Measurements from ENCODE around the gene ATP1B2. TPM values are rescaled to one million over a fixed set of nuclear protein-coding genes. Genes with fewer than 3 reads are reported as not detected.

The ATP1B2 gene
- polyA plus RNA-seq, 2 of the 4 experiments (the other 2 are of a cell fraction) = 0.10 to 0.16 TPM

GRCh38 chr17:7652388-7653356, 1.9 kb downstream of the ATP1B2 start:
- Histone ChIP-seq H3K4me1 (peaks cover 16% of the 10 kb centered on the region; the same call in 1 of the 3 replicates), H3K27ac (no peak overlapping the region), H3K9me3 (no peaks in the 10 kb centered on the region), H3K4me2 (no peak overlapping the region), H3K4me3 (no peak overlapping the region)
- FAIRE-seq = no peak
- WGBS (ENCODE audit: missing lambda C conversion rate) = 75% methylated on average over 12 of the region's 12 CpGs
- DNase-seq (ENCODE audit: low read depth in 1 of 2, low spot score in 1 of 2) = no peak
- TF ChIP-seq RFX5 (IDR thresholded peaks at IDR 0.05) = no peak
- no peak for TF ChIP-seq ZNF302 (CRISPR knock-in tag; IDR thresholded peaks at IDR 0.05)
- no peak for TF ChIP-seq MAFK (IDR thresholded peaks at IDR 0.05; ENCODE audit: partially characterized antibody)
- no peak for TF ChIP-seq SMC3 (IDR thresholded peaks at IDR 0.05)
- no peak for TF ChIP-seq HDAC2 (IDR thresholded peaks at IDR 0.05)
- no peak for TF ChIP-seq JUNB (IDR thresholded peaks at IDR 0.05)
- no peak for TF ChIP-seq EHF (CRISPR knock-in tag; IDR thresholded peaks at IDR 0.05)
- no peak for TF ChIP-seq CBX2 (IDR thresholded peaks at IDR 0.05; ENCODE audit: borderline replicate concordance, low read depth)
- TF ChIP-seq JUN (IDR thresholded peaks at IDR 0.05) = no peak
- TF ChIP-seq HOXB13 (CRISPR knock-in tag; IDR thresholded peaks at IDR 0.05; ENCODE audit: low read depth) = no peak
- no peak for TF ChIP-seq ZSCAN20 (CRISPR knock-in tag; IDR thresholded peaks at IDR 0.05)
- no peak for TF ChIP-seq ESRRA (IDR thresholded peaks at IDR 0.05; ENCODE audit: borderline replicate concordance, low read length)
- ATAC-seq = 0 out of 6 replicates have a peak, but pooled peaks of 1 of the 2 experiments have one; percentile 3
- POLR2A ChIA-PET = interaction anchor here (0.5 to 2.5 kb wide), 2 partner anchors 25 to 33 kb away, joined by 3 to 13 read pairs; partner anchors contain the start of gene SAT2
- CTCF ChIA-PET = interaction anchor here (0.6 to 8.0 kb wide), 8 partner anchors 11 to 389 kb away, joined by 3 to 80 read pairs (median 4); partner anchors contain the start of gene SAT2

GRCh38 chr17:7654832-7655540, 4.3 kb downstream of the ATP1B2 start:
- 70% methylated on average over 16 of the region's 16 CpGs for WGBS (ENCODE audit: missing lambda C conversion rate)
- DNase-seq (ENCODE audit: low read depth in 1 of 2, low spot score in 1 of 2) (no peak), FAIRE-seq (no peak), ATAC-seq (no peak)
- Histone ChIP-seq H3K27ac (no peak overlapping the region), H3K4me1 (peaks cover 16% of the 10 kb centered on the region; the same call in 1 of the 3 replicates), H3K4me2 (no peak overlapping the region), H3K9me3 (no peaks in the 10 kb centered on the region), H3K4me3 (no peak overlapping the region)
- ChIA-PET POLR2A (no interaction called here), CTCF (interaction anchor here (0.6 to 7.0 kb wide), 13 partner anchors 8 to 299 kb away, joined by 3 to 66 read pairs (median 4); partner anchors contain the start of genes FXR2, SOX15, TP53 and WRAP53)
- no peak for TF ChIP-seq MAX (IDR thresholded peaks at IDR 0.05)
- no peak for TF ChIP-seq PHF8 (IDR thresholded peaks at IDR 0.05; ENCODE audit: borderline replicate concordance, low read depth)
- TF ChIP-seq FOSL2 (IDR thresholded peaks at IDR 0.05) = no peak
- TF ChIP-seq FOSL2 (CRISPR knock-in tag; IDR thresholded peaks at IDR 0.05) = no peak
- TF ChIP-seq HOXA7 (CRISPR knock-in tag; IDR thresholded peaks at IDR 0.05) = no peak
- no peak for TF ChIP-seq ZSCAN20 (CRISPR knock-in tag; IDR thresholded peaks at IDR 0.05)
- TF ChIP-seq SMC3 (IDR thresholded peaks at IDR 0.05) = no peak
- TF ChIP-seq EHF (CRISPR knock-in tag; IDR thresholded peaks at IDR 0.05) = no peak
- no peak for TF ChIP-seq BHLHE40 (IDR thresholded peaks at IDR 0.05; ENCODE audit: low read depth, low read length)

GRCh38 chr17:7655541-7655840, 4.8 kb downstream of the ATP1B2 start:
- H3K27ac ChIP-seq = no peak overlapping the region
- whole genome bisulfite sequencing (ENCODE audit: missing lambda C conversion rate) = 88% methylated on average over 17 of the region's 17 CpGs
- TF ChIP-seq FOSB (CRISPR knock-in tag; IDR thresholded peaks at IDR 0.05) (no peak), TP53 (CRISPR knock-in tag; IDR thresholded peaks at IDR 0.05) (no peak), MAZ (IDR thresholded peaks at IDR 0.05; ENCODE audit: borderline replicate concordance, low read depth, low read length) (no peak), POLR2A (IDR thresholded peaks at IDR 0.05; ENCODE audit: low read length) (no peak), GATA3 (IDR thresholded peaks at IDR 0.05; ENCODE audit: borderline replicate concordance) (no peak), ZSCAN20 (CRISPR knock-in tag; IDR thresholded peaks at IDR 0.05) (no peak), BHLHE40 (IDR thresholded peaks at IDR 0.05; ENCODE audit: low read depth, low read length) (no peak), USF2 (IDR thresholded peaks at IDR 0.05) (no peak), E2F6 (IDR thresholded peaks at IDR 0.05; ENCODE audit: borderline replicate concordance, low read depth) (no peak), MAFK (IDR thresholded peaks at IDR 0.05; ENCODE audit: partially characterized antibody) (no peak), CEBPB (IDR thresholded peaks at IDR 0.05) (no peak), FOSL2 (IDR thresholded peaks at IDR 0.05) (no peak), FOSL2 (CRISPR knock-in tag; IDR thresholded peaks at IDR 0.05) (no peak), HOXA7 (CRISPR knock-in tag; IDR thresholded peaks at IDR 0.05) (no peak), REST (IDR thresholded peaks at IDR 0.05) (no peak), CHD4 (IDR thresholded peaks at IDR 0.05; ENCODE audit: borderline replicate concordance) (no peak)
- DNase-seq (ENCODE audit: low read depth in 1 of 2, low spot score in 1 of 2) = no peak
- no peaks in the 10 kb centered on the region for H3K9me3 ChIP-seq
- POLR2A ChIA-PET = no interaction called here
- FAIRE-seq = no peak
- no peak overlapping the region for H3K4me2 ChIP-seq
- CTCF ChIA-PET = interaction anchor here (0.6 to 7.0 kb wide), 10 partner anchors 9 to 300 kb away, joined by 3 to 66 read pairs (median 4); partner anchors contain the start of genes FXR2, SOX15, TP53 and WRAP53
- no peak for ATAC-seq
- peaks cover 11% of the 10 kb centered on the region; the same call in 1 of the 3 replicates for H3K4me1 ChIP-seq
- H3K4me3 ChIP-seq = no peak overlapping the region

Data from A549 (cell line).